ENCODE measurements around the gene OR2F1. TPM values are rescaled to one million over a fixed set of nuclear protein-coding genes. Genes with fewer than 3 reads are reported as not detected.

OR2F1 gene
- total RNA-seq, 4 donors from 2014 or later = not detected

- H3K27me3 ChIP-seq = no peaks in the 10 kb centered on the region
- DNase-seq = no peak
- no peak overlapping the region for H3K4me3 ChIP-seq
- H3K36me3 ChIP-seq = no peaks in the 10 kb centered on the region
- in situ Hi-C loops (cut with MboI; ENCODE audit: low pct_ligation_motif_present in 1 of 4, low pct_unique_long_range_greater_than_20kb in 1 of 4, low sequenced_read_pairs in 3 of 4) (no loop called here), intact Hi-C loops (cut with DNase I; ENCODE audit: low total_unique reads) (no loop called here)
- no peaks in the 10 kb centered on the region for H3K9me3 ChIP-seq
- no peak overlapping the region for H3K27ac ChIP-seq
- H3K4me1 ChIP-seq = no peaks in the 10 kb centered on the region
- 71 to 85% methylated on average over 5 of the region's 5 CpGs for WGBS, 2 donors (ENCODE audit: low coverage in 1 of 2)
- TF ChIP-seq CTCF (IDR thresholded peaks at IDR 0.05) = no peak
- no peak for TF ChIP-seq EP300 (IDR thresholded peaks at IDR 0.05; ENCODE audit: low read depth)
- no peak for TF ChIP-seq POLR2A (IDR thresholded peaks at IDR 0.05)
These were observed 57.0 kb downstream of the OR2F1 start for GRCh38 chr7:144011458-144012230.

Other genes with a start within 250 kb of the OR2F1 start
- gene CTAGE6, start 197.1 kb upstream of the OR2F1 start, total RNA-seq = 1 to 10 TPM in 2 of 4 donors, not detected in 2; 1.5 to 1.9 TPM
- 10 to 100 TPM in 3 of 4 donors, 1 to 10 TPM in 1; 8.6 to 38.6 (median 33.1) TPM for gene TCAF1, start 52.7 kb upstream of the OR2F1 start, total RNA-seq
- gene OR2F2, start 19.6 kb upstream of the OR2F1 start, total RNA-seq = not detected
- gene OR6B1, start 45.5 kb downstream of the OR2F1 start, total RNA-seq = not detected
- gene OR2A5, start 94.1 kb downstream of the OR2F1 start, total RNA-seq = not detected
- not detected for gene OR2A25, start 115.0 kb downstream of the OR2F1 start, total RNA-seq
- not detected for gene OR2A12, start 131.4 kb downstream of the OR2F1 start, total RNA-seq
- gene OR2A2, start 154.7 kb downstream of the OR2F1 start, total RNA-seq = not detected
- gene OR2A14, start 168.3 kb downstream of the OR2F1 start, total RNA-seq = not detected
- 10 to 100 TPM in 3 of 4 donors, 1 to 10 TPM in 1; 7.8 to 63.3 (median 34.1) TPM for gene CTAGE4, start 228.6 kb downstream of the OR2F1 start, total RNA-seq
- 10 to 100 TPM in 3 of 4 donors, 1 to 10 TPM in 1; 4.6 to 29.1 (median 26.3) TPM for gene ARHGEF35, start 241.0 kb downstream of the OR2F1 start, total RNA-seq